GM19468 (cell line): ENCODE measurements around the gene HOXB9.

Experiments used
- ATAC-seq: cut with Tn5 transposase; IDR thresholded peaks from one replicate; pipeline ENCODE4 v1.9.1; 2021; ENCODE audit warnings: mild to moderate bottlenecking, moderate library complexity, moderate number of reproducible peaks; ENCODE audit not compliant: unreplicated experiment; ENCODE audit errors: extremely low read depth

HOXB9 gene

GRCh38 chr17:48639982-48640857 is 14.1 kb upstream of the HOXB9 start:
- no peak for ATAC-seq

- no peak for ATAC-seq
These were observed 13.0 kb upstream of the HOXB9 start for GRCh38 chr17:48639136-48639535.

GRCh38 chr17:48637323-48638260 is 11.4 kb upstream of the HOXB9 start:
- no peak for ATAC-seq

- no peak for ATAC-seq
These were observed 10.2 kb upstream of the HOXB9 start for GRCh38 chr17:48636177-48637018.

- no peak for ATAC-seq
These were observed 8.5 kb upstream of the HOXB9 start for GRCh38 chr17:48634493-48635208.

GRCh38 chr17:48633266-48633677 is 7.1 kb upstream of the HOXB9 start:
- no peak for ATAC-seq

- no peak for ATAC-seq
These were observed 6.6 kb upstream of the HOXB9 start for GRCh38 chr17:48632579-48633265.

GRCh38 chr17:48631693-48632578 is 5.8 kb upstream of the HOXB9 start:
- no peak for ATAC-seq

GRCh38 chr17:48630925-48631692 is 5.0 kb upstream of the HOXB9 start:
- ATAC-seq: no peak

GRCh38 chr17:48630009-48630924 is 4.1 kb upstream of the HOXB9 start:
- no peak for ATAC-seq

GRCh38 chr17:48629411-48629759 is 3.2 kb upstream of the HOXB9 start:
- no peak for ATAC-seq

- no peak for ATAC-seq
These were observed 2.7 kb upstream of the HOXB9 start for GRCh38 chr17:48628649-48629410.

- ATAC-seq: no peak
These were observed 1.7 kb upstream of the HOXB9 start for GRCh38 chr17:48627623-48628521.

GRCh38 chr17:48627118-48627597 is 1.0 kb upstream of the HOXB9 start:
- ATAC-seq: no peak
